GM04503 (cell line): ENCODE measurements around the gene ADGRL3.
"Not testable (repeated sequence)": the region's sequence is repeated elsewhere in the genome, so short reads cannot be mapped to it uniquely, and the experiment has no call there.

Source experiments
- DNase-seq: peaks from one replicate; pipeline ENCODE4 v3.0.0-alpha.2; 2012; ENCODE audit warnings: low read depth

ADGRL3 gene

DNA sequence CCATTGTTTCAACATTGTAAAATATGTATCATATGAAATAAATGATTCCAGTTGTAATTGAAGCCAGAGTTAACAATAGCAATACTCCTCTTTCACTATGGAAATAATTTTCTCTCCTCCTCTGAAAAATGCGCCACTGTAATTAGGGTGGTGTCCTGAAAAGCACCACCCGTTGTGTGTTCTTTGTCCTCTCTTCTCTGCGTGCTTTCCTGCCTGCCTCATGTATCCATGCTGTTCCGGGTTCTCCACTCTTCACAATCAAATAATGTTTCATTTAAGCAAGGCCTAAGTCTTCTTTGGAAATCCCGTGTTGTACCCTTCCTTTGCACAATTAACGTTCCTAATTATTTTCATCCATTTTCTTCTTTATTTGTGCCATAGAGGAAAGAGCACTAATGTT is 293.3 kb downstream of the ADGRL3 start:
- no peak for DNase-seq

DNA sequence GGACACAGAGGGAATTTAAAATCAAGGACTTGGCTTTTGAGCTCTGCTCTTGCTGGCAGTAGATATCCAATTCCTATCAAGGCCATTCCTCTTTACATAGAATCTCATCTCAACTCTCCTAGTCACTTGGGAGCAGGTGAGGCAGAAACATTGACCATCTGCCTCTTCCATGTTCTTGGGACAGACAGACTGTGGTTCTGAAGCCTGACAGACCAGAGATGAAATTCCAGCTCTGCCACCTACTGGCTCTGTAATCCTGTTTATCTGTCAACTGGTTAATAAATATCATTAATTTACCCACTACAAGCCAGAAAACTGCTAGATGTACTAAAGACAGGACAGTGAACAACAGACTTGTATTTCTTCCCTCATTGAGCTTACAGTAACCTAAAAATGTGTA is 300.8 kb downstream of the ADGRL3 start:
- DNase-seq = no peak

DNA sequence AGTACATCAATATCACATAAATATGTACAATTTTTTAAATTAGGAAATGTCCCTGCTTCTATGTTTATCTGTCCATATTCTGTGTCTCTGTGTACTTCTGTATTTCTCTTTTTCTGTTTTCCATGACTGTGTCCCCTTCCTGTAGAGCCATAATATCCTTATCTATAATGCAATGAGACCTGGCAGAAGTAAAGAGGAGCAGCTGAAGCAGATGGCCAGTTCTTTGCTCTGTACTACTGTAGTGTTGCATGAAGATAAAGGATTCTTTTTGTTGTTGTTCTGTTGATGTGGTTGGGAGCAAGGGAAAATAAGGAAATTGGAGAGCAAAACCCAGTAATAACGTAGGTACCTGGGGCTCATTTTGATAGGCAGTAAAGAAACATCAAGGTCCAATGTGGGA is 301.7 kb downstream of the ADGRL3 start:
- no peak for DNase-seq

DNA sequence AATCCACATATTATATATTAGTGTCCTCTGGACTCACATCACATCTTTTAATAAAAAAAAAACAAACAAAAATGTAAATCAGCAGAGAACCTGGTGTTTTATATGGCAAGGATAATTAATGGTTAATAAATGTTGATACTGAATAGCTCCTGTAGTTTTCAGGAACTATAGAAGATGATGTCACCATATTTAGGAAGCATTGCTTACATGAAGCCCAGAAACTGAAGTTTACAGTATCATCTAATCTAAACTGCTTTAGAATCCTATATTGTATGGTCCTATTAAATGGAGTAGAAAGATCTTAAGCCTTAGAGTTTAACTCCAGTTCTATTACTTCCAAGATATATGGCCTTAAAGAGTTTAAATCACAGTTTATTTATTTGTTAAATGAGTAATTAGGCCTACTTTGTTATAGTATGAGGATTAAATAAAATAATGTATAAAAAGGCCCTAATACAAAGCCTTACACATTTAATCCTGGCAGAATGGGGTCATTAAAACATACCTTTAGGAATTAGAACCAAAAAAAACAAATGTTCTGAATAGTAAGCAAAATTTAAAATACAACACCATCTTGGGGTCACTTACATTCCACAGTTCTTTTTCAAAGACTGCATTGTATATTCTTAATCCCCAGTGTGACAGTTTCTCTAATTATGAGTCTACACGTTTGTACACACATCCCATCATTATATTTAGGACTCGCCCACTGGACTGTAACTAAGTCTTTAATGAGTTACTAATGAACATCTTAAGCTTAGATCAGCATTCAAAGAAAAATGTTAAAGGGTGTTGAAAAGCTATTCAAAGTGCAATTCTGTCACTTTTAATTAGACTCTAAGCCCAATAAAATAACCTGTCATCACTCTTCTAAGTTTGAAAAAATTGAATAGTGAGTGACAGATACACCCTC is 305.9 kb downstream of the ADGRL3 start:
- no peak for DNase-seq

DNA sequence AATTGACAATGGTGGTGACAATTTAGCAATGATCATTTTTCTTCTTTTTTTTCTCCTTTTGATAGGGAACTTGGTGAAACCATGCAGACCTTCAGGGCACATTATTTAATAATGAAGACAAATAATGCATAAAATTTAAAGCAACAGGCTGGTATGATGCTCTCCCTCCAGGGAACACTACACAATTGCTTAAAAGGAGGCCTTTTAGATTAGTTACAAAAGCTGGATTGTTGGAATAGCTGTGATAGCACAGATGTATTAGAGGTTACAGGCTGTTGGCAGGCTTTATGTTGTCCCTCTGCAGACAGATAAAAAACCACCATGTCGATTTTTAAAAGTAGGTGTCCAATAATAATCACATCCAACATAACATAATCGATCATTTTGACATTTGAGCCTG is 307.0 kb downstream of the ADGRL3 start:
- DNase-seq = no peak

DNA sequence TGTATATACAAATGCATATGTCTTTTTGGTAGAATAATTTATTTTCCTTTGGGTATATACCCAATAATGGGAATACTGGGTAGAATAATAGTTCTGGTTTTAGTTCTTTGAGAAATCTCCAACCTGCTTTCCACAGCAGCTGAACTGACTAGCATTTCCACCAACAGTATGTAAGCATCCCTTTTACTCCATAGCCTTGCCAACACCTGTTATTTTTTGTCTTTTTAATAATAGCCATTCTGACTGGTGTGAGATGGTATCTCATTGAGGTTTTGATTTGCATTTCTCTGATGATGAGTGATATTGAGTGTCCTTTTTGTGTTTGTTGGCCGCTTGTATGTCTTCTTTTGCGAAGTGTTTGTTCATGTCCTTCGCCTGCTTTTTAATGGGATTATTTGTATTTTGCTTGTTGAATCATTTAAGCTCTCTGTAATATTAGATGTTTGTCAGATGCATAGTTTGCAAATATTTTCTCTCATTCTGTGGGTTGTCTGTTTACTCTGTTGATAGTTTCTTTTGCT is 309.7 kb downstream of the ADGRL3 start:
- DNase-seq = not testable (repeated sequence)

DNA sequence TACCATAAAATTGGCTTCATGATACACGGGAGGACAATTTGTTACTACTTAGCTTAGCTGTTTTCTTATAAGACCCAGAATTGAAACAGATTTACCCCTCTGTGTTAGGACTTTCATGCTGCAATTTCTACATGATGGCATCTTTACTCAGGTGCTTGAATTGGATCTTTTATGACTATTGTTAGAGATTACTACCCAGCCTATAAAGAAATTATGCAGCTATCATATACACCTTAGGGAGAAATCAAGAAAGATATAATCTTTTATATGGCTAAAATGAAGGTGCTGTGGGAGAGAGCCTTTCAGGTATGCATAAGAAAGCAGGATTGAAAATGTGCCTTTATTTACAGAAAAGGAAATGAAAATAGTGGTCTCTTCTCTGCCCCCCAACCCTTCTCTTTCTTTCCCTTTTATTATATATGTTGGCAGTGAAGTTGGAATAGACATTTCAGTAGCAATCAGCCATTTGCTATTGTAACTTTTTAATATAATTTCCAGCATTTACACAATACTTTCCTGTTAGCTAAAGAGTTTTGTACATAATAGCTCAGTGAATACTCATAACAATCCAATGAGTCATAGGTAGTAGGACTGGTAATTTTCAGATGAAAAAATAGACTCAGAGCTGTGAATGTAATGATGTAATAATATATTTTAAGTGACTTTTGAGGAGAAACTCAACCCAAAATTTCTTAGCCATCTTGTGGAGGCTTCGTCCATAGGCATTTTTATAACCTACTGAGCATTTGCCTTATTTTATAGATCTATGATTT is 311.8 kb downstream of the ADGRL3 start:
- DNase-seq = peak; percentile 1

DNA sequence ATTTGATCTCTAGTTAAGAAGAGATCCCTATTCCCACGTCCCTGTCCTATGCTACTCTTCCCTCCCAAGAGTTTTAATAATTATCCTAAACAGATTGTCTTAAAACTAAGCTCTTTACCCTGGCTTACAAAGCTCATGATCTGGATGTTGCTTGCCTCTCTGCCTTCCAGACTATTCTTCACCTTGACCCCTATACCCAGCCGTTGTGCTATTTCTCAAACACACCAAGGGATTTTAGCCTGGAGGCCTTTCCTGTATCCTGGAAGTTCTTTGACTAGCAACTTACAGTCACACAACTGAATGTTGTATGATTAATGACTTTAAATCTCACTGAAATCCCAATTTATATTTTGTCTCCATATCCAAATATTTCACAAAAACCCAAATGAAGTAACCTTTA is 314.9 kb downstream of the ADGRL3 start:
- DNase-seq = no peak

DNA sequence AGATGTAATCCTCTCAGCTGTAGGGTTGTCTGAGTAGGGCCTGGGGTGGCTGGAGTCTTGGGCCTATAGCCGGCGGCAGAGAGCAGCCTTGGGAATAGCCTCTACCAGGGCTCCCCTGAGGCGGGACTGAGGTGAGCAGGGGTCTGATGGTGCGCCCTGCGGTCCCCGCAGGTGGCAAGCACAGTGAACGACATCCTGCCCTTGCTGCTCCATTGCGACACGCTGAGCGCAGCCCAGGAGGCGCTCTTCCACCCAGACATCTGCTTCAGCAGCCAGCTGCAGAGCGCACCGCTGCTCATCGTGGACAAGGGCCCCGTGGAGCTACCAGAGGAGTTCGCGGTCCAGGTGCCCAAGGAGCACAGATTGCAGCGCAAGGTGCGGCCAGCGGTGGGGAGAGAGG is 317.0 kb downstream of the ADGRL3 start:
- no peak for DNase-seq

DNA sequence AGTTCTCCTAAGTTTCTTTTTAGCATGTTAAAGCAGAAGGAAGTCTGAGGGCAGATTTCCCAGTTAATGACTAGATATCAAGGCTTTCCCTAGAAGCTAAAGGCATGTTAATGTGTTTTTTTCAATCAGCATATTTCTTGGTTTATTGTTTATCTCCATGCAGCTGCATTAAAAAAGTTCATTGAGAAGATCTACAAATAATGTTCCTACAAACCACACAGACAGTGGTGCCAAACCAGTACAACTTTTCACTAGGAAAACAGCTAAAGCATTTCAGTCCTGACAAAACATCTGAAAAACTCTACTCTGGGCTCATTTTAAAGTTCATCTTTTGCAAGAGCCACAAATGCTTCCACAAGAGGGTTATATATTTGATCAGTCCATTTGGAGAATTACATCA is 320.0 kb downstream of the ADGRL3 start:
- DNase-seq = no peak

DNA sequence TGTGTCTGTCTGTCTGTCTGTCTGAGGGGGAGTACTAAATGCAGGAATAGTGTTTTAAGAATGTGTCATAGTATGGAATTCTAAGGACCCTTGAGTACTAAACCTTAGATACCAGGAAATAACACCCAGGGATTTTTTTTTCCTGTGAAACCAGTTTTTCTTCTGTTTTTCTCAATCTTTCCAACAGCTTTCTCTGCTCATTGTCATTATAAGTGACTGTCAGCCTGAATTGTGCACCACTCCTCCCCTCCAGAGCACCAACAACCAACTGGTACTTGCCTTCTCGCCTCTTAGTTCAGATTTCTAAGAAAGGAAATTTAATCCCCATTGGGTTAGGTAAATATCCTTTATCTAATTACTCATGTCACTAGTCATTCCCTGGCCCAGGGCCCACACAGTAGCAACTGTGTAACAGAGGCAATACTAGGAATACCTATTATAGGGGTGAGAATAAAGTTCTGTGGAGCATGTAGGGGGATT is 320.6 kb downstream of the ADGRL3 start:
- no peak for DNase-seq

DNA sequence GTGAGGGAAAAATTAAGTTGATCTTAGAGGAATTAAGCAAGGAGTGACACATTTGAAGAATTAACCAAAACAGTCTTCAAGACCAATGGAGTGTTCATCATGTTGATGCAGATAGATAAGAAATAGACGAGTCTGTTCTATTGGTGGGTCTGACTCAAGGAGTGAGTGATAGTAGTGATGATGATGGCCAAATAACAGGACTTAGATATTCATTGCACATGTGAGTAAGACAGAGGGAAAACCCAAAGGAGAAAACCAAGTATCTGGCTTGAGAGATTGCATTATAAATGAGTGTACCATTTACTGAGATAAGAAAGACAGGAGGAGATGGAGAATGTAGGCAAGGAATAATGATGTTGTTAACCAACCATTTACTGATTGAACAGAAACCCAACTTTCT is 321.3 kb downstream of the ADGRL3 start:
- DNase-seq = no peak

DNA sequence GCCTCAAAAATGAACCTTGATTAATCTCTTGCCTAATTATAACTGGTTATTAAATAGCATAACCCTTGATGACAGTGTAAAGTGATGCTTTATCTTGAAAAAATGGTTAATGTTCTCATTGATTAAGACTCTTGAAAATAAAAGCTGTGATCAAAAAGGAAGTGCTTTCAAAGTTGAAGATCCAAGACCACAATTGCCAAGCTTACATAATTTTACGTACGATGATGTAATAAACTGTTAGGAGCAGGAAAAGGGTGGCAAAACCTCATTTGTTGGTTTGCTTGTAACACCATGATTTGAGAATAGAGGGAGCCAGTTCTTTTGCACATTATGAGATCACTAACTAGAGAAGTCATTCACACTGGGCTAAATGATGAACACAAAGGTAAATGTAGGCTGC is 322.2 kb downstream of the ADGRL3 start:
- DNase-seq = no peak

DNA sequence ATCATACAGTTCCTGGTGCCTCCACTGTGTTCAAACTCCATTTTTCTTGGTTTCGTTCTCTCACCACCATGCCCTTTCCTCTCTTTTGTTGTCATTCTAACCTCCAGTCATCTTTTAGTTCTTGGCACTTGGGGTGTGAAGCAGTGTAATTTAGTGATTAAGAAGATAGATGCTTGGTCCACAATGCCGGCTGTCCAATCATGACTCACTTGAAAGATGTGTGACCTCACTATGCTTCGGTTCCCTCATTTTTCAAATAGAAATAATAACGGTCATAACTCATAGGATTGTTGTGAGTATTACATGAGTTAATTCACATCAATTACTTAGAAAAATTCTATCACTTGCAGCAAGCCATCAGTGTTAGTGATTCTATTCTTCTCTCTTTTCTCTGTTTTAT is 327.8 kb downstream of the ADGRL3 start:
- DNase-seq = no peak

DNA sequence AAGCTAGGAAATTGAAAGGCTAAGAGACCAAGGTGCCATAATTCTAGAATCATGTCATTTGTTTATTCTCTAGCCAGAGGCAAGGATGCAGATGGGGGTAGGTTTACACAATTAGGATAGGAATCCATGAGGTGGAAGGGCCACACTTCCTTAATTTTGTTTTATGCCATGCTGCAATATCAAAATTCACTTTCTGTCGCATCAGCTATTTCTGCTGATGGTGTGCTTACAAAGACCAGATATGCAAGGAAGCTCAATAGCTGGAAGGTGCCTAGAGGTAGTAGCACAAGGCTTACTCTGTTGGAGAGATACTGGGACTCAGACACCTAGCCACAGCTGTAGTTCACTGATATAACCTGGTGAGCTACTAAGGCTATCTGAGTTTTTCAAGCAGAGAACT is 328.5 kb downstream of the ADGRL3 start:
- no peak for DNase-seq

DNA sequence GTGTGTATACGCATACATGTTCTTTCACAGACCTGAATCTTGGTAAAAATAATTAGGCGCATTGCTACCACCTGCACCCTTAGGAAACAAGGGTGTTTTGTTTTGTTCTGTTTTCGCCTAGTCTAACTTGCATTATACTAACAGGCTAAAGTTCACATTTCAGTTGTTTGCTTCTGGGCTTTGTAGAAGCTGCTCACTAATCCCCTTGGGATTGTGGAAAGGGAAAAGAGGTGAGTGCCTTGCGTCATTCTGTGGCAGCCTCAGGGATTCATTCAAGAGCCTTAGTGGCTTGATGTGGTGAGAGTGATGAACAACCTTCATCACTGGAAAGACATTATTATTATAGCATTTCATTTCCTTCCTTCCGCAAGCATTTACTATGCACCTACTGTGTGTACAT is 331.1 kb downstream of the ADGRL3 start:
- DNase-seq = no peak

DNA sequence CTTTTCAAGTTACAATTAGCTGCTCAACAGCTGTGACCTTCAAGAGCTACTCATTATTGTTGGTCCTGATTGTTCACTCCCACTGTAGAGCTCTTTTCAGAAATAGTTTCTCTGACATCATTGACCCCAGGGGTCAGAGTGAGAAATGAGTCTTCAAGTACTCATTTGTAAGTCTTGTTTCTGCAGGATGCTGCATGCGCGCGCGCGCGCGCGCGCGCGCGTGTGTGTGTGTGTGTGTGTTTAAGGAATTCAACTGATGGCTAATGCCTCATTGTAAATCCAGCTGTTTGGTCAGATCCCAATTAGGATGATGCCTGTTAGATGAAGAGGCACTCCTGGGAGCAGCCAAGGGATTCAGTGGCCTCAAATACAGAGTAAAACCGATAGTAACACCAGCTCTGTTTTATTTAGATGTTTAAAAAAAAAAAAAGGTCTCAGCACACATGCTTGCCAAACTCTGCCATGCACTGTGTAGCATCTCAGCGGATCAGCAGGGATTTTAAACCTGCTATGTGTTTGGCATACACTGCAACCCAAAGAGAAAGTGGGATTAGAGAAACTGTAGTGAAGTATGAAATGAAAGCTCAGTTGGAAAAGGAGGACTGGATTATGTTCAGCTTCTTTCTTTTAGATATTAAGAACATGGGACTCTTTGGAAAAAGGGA is 332.3 kb downstream of the ADGRL3 start:
- no peak for DNase-seq

DNA sequence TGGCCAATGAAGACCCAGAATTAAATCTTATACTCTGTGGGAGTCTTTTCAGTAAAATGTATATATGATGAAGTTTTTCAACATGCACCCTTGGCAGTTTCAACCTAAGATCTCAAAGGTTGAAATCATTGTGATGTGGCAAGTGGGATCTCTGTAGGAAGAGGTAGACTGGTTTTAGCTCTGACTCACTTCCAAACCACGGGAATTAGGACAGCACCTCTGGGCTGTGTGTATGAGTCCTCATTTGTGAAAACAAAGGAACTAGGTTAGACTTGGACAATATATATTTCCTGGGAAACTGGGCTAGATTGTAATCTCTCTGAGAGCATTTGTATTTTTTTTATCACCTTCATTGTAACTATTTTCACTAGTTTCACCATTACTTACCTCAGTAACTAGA is 333.0 kb downstream of the ADGRL3 start:
- DNase-seq = no peak

DNA sequence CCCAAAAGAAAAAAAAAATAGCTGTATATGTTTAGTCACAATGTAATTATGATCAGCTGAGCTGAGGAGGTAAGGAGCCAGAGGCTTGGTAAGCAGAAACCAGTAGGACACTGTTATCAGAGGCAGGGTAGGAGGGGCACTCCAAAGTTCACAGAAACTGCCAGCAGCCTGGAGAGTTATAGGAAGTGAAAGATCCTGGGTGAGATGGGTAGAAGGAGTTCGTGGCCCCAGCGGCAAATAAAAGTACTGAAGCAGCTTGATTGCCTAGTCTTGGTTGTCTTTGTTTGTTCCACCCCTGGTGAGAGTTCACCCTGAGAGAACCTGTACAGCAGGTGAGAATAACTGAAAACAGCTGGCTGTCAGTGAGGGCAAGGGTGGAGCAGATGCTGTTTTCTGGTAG is 340.8 kb downstream of the ADGRL3 start:
- no peak for DNase-seq

DNA sequence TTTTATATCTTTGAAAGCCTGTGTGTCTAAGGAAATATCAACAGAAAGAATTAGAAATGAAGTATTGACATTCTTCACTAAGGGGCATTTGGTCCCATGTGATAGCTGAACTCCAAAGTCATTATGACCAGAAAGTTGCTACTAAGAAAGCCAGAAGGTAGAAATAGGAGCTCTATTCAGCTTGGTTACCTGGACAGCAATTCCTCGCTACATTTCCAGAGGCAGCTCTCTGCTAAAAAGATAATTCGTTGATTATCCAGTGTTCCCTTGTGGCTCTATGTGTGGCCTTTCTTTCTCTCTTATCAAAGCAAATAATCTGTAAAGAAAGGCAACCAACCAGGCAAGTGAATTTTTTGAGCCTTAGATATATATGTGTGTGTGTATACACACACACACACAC is 341.3 kb downstream of the ADGRL3 start:
- DNase-seq = no peak

DNA sequence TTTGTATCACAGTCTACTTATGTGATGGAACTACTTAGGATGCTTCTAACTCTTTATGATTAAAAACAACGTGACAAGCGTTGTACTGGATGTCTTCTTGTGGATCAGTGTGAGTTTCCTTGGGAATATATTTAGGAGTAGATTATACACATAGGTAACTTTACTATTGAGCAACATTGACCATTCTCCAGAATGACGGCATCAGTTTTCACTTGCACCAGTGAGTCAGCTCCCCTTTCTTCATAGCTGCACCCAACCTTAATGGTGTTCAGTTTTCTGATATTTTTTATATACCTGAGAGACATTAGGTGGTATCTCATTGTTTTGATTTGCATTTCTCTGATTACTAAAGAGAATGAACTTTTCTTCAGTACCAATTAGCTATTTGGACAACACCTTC is 343.9 kb downstream of the ADGRL3 start:
- DNase-seq = no peak

DNA sequence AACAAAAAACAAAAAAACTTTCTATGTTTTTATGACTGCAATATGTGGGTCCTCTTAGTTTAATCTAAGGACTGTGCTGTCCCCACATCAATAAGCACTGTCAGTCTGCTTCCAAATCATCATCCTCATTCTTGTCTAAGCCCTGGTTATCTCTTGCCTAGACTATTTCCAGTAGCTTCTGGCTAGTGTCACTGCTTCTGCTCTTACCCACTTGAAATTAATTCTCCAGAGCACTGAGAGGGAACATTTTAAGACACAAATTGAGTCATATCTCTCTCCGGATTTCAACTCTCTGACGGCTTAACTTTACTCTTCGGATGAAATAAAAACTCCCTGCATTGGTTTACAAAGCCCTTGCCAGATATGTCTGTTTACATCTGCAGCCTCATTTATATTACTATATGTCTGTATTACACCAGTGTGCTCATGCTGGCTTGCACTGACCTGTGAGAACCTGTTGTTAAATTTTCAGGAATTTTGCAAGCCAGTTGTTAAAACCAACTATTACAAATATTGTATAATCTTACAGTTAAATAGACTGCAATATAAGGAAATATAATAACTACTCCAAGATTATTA is 345.9 kb downstream of the ADGRL3 start:
- no peak for DNase-seq
